Measurements from ENCODE around the gene CAMSAP1.

CAMSAP1 gene

DNA sequence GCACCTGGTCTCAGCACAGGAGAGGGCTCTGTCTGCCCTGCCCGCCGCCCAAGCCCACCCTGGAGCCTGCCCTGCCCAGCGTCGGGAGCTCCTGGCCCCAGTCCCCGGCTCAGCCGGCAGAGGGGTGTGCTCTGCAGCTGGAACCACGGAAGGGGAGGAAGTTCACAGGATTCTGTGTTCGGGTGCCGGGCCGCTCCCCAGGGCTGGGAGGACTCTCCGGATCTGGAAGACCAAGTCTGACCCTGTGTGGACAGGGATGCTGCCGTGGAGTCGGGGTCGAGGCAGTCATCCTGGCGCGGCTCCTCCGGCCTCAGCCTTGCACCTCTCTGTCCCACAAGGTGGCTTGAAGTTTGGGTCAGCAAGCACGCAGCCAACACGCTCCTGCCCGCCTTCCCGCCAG lies 126.7 kb downstream of the CAMSAP1 start:
- TF ChIP-seq, protein P1, sequence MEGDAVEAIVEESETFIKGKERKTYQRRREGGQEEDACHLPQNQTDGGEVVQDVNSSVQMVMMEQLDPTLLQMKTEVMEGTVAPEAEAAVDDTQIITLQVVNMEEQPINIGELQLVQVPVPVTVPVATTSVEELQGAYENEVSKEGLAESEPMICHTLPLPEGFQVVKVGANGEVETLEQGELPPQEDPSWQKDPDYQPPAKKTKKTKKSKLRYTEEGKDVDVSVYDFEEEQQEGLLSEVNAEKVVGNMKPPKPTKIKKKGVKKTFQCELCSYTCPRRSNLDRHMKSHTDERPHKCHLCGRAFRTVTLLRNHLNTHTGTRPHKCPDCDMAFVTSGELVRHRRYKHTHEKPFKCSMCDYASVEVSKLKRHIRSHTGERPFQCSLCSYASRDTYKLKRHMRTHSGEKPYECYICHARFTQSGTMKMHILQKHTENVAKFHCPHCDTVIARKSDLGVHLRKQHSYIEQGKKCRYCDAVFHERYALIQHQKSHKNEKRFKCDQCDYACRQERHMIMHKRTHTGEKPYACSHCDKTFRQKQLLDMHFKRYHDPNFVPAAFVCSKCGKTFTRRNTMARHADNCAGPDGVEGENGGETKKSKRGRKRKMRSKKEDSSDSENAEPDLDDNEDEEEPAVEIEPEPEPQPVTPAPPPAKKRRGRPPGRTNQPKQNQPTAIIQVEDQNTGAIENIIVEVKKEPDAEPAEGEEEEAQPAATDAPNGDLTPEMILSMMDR (conservative IDR thresholded peaks at IDR 0.05; ENCODE audit: low read depth, low read length) = no peak
- no peak overlapping the region for H3K4me3 ChIP-seq (ENCODE audit: low read depth, low read length)
- no peak for DNase-seq (ENCODE audit: low read depth)

DNA sequence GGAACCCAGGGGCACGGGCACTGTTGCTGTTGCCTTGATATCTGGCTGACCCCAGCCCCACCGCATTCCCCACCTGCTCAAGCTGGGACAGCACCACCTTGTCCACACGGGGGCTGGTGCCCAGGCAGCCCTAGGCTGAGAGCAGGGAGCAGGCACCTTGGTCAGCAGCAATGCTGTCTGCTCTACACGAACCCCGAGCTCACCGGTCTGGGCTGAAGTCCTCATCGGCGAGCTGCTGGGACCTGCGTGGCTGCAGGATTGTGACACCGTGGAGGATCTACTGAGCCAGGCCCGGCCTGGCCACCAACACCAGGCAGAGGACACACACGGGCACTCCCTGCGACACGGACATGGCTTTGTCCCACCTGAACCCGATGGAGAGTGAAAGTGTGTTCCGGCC lies 127.3 kb downstream of the CAMSAP1 start:
- TF ChIP-seq, protein P1 (conservative IDR thresholded peaks at IDR 0.05; ENCODE audit: low read depth, low read length) = no peak
- DNase-seq (ENCODE audit: low read depth) = no peak
- no peak overlapping the region for H3K4me3 ChIP-seq (ENCODE audit: low read depth, low read length)

DNA sequence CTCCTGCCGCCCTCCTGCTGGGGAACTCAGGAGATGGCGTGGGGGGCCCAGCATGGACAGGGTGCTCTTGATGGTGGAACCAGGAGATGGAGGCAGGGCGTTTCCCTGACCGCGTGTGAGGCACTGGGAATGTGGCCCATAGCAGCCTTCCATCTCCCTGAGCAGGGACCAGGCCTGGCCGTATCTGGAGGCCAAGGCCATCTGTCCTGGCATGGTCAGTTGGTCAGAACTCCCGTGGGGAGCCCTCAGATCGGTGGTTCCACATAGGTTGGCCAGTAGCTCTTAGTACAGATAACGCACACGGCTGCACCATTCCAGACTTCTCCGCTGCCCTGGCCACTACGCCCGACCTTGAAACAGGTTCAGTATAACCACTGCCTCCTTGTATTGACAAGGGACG lies 127.8 kb downstream of the CAMSAP1 start:
- DNase-seq (ENCODE audit: low read depth) = no peak
- TF ChIP-seq, protein P1 (conservative IDR thresholded peaks at IDR 0.05; ENCODE audit: low read depth, low read length) = no peak
- no peak overlapping the region for H3K4me3 ChIP-seq (ENCODE audit: low read depth, low read length)

DNA sequence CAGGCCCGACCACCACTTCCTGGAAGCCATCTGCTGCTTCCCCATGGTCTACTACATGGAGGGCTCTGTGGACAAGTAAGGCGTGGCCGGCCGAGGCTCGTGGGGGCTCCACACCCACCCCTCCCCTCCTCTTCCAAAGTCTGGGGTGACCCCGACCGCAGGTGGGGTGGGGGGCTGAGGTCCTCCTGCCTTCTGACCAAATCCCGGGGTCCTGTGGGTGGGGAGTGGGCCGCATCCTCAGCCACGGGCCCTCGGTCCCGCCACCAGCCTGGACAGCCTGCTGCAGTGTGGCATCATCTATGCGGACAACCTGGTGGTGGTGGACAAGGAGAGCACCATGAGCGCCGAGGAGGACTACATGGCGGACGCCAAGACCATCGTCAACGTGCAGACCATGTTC lies 128.9 kb downstream of the CAMSAP1 start:
- H3K4me3 ChIP-seq (ENCODE audit: low read depth, low read length) = no peak overlapping the region
- TF ChIP-seq, protein P1 (conservative IDR thresholded peaks at IDR 0.05; ENCODE audit: low read depth, low read length) = no peak
- no peak for DNase-seq (ENCODE audit: low read depth)

DNA sequence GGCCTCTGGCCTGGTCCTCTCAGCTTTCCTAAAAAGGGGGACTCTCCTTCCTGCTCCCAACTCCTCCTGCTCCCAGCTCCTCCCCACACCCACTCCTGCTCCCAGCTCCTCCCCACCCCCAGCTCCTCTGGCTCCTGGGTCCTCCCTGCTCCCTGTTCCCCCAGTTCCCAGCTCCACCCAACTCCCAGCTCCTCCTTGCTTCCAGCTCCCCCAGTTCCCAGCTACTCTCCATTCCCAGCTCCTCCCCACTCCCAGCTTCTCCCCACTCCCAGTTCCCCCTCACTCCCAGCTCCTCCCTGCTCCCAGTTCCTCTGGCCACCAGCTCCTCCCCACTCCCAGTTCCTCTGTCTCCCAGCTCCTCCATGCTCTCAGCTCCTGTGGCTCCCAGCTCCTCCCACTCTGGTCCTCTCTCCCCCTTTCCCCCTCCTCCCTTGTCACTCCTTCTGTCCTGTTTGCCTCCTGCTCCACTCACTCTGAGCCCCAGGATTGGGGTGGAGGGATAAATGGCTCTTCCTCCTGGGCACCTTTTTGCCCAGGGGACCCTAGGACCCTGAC lies 129.6 kb downstream of the CAMSAP1 start:
- no peak overlapping the region for H3K4me3 ChIP-seq (ENCODE audit: low read depth, low read length)
- no peak for DNase-seq (ENCODE audit: low read depth)
- TF ChIP-seq, protein P1 (conservative IDR thresholded peaks at IDR 0.05; ENCODE audit: low read depth, low read length) = no peak

DNA sequence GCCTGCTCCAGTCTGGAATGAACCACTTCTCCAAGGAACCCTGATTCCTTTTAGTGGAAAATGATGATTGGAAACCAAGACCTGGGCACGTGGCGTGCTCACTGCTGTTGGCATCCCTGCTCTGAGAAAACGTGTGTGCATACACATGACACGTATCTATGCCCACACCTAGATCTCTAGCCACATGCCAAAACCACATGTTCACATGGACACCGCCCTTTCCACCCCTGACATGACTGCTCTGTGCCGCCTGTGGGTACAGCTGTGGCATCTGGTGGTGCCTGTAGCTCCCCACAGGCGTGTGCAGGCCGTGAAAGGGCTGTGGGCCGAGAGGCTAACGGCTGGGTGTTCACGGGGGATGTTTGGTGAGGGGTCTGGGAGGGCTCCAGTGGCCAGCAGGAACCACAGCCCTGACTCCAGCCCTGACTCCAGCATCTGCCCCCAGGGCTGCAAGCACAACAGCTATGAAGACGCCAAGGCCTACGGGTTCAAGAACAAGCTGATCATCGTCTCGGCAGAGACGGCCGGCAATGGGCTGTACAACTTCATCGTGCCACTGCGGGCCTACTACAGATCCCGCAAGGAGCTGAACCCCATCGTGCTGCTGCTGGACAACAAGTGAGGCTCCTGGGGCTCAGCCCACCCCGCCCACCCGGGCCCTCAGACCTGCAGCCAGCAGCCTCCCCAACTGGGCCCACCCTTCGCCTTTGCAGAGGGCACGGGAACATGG lies 130.3 kb downstream of the CAMSAP1 start:
- H3K4me3 ChIP-seq (ENCODE audit: low read depth, low read length) = no peak overlapping the region
- TF ChIP-seq, protein P1 (conservative IDR thresholded peaks at IDR 0.05; ENCODE audit: low read depth, low read length) = no peak
- DNase-seq (ENCODE audit: low read depth) = no peak

DNA sequence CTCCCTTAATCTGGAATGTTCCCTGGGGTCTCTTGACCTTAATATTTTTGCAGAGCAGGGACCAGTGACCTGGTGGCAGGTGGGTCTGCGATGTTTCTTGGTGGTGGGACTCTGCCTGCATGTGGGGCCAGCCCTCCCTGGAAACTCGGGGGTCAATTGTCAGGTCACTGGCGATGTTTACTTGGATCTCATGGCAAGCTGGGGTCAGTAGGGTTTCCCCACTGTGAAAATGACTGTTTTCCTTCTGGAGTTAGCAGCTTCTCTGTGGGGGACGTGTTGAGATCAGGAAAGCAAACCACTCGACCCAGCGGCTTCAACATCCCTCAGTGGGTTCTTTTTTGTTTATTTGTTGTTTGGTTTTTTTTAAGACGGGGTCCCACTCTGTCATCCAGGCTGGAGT lies 131.4 kb downstream of the CAMSAP1 start:
- DNase-seq (ENCODE audit: low read depth) = no peak
- no peak overlapping the region for H3K4me3 ChIP-seq (ENCODE audit: low read depth, low read length)
- TF ChIP-seq, protein P1 (conservative IDR thresholded peaks at IDR 0.05; ENCODE audit: low read depth, low read length) = no peak
